T-cell (primary cell): ENCODE data around the gene TLE4. TPM values are rescaled to one million over a fixed set of nuclear protein-coding genes. Genes with fewer than 3 reads are reported as not detected.
"Not testable (repeated sequence)": the region's sequence is repeated elsewhere in the genome, so short reads cannot be mapped to it uniquely, and the experiment has no call there.

Experiments used
- ATAC-seq, 4 experiments: fragments of 200-7000 bp in 3 of 4; fragments of 150-1000 bp in 1 of 4; cut with Tn5 transposase; replicated peaks in 1 of 4; 1 replicate in 3 of 4; 2 replicates in 1 of 4; pipeline ENCODE4 v1.10.0; 2021; ENCODE audit warnings: moderate library complexity in 3 of 4, mild to moderate bottlenecking in 2 of 4, moderate number of reproducible peaks in 1 of 4
- CTCF ChIA-PET, 2 donors: fragments of 300-600 bp; sonication (Branson Sonifier 250); formaldehyde crosslinking; loops; one replicate each; lab custom pipeline; 2022; ENCODE audit warnings: antibody characterized with exemption in 2 of 2; lab: Charles Lee
- POLR2A ChIA-PET, 2 donors: fragments of 300-600 bp; sonication (Branson Sonifier 250); formaldehyde crosslinking; loops; one replicate each; lab custom pipeline; 2022; ENCODE audit warnings: antibody characterized with exemption in 2 of 2; lab: Charles Lee
- DNase-seq, 35 experiments: peaks; one replicate each; pipeline versions ENCODE4 v3.0.0 to v3.0.0-alpha.2; 2013 to 2023
- H3K27ac ChIP-seq: one replicate; pipeline ENCODE4 v1.5.1; 2013; ENCODE audit warnings: low read length
- H3K27me3 ChIP-seq, 2 experiments: replicated peaks in 1 of 2; 1 replicate in 1 of 2; 2 replicates in 1 of 2; pipeline versions ENCODE4 v1.6.1 to v1.7.0; 2013; ENCODE audit warnings: low read length in 1 of 2, mixed read lengths in 1 of 2; ENCODE audit not compliant: control insufficient read depth in 2 of 2, insufficient read depth in 2 of 2; ENCODE audit errors: extremely low read depth in 1 of 2
- H3K36me3 ChIP-seq, 2 donors: 1 replicate in 1 of 2; 2 replicates in 1 of 2; pipeline versions ENCODE4 v1.6.1 to v1.7.0; 2013; ENCODE audit warnings: low read length in 1 of 2; ENCODE audit not compliant: control insufficient read depth in 2 of 2, insufficient read depth in 1 of 2; ENCODE audit errors: extremely low read depth in 1 of 2
- H3K4me1 ChIP-seq, 2 experiments: 1 replicate in 1 of 2; 2 replicates in 1 of 2; pipeline versions ENCODE4 v1.6.1 to v1.7.0; 2013; ENCODE audit warnings: low read length in 2 of 2, mixed read lengths in 1 of 2; ENCODE audit not compliant: insufficient read depth in 2 of 2, control insufficient read depth in 1 of 2; ENCODE audit errors: extremely low read depth in 1 of 2
- H3K4me3 ChIP-seq, 2 donors: 1 replicate in 1 of 2; 2 replicates in 1 of 2; pipeline versions ENCODE4 v1.5.1 to v1.7.0; 2013; ENCODE audit warnings: mild to moderate bottlenecking in 2 of 2, low read length in 1 of 2, moderate library complexity in 1 of 2; ENCODE audit not compliant: control insufficient read depth in 1 of 2; ENCODE audit errors: extremely low read depth in 1 of 2
- H3K9me3 ChIP-seq: 2 replicates; pipeline ENCODE4 v1.7.0; 2013
- H3K27ac Mint-ChIP-seq, 2 donors: one replicate each; pipeline ENCODE4 v1.8.0; 2020 to 2021; ENCODE audit warnings: mild to moderate bottlenecking in 2 of 2, mixed read lengths in 2 of 2
- H3K27me3 Mint-ChIP-seq, 2 donors: one replicate each; pipeline ENCODE4 v1.8.0; 2021 to 2022; ENCODE audit warnings: mixed read lengths in 2 of 2
- H3K36me3 Mint-ChIP-seq: one replicate; pipeline ENCODE4 v1.8.0; 2021; ENCODE audit warnings: mixed read lengths
- H3K4me1 Mint-ChIP-seq, 3 donors: one replicate each; pipeline ENCODE4 v1.8.0; 2020 to 2022; ENCODE audit warnings: mixed read lengths in 3 of 3, mild to moderate bottlenecking in 1 of 3
- H3K4me3 Mint-ChIP-seq, 3 donors: one replicate each; pipeline ENCODE4 v1.8.0; 2020 to 2022; ENCODE audit warnings: mild to moderate bottlenecking in 3 of 3, mixed read lengths in 3 of 3, moderate library complexity in 3 of 3
- H3K9me3 Mint-ChIP-seq, 3 donors: one replicate each; pipeline ENCODE4 v1.8.0; 2020 to 2022; ENCODE audit warnings: mixed read lengths in 3 of 3
- WGBS: methylation state at CpG from one replicate; pipeline ENCODE4 v1.1.5; 2013; ENCODE audit warnings: missing lambda C conversion rate; ENCODE audit not compliant: insufficient coverage; 5-methylcytosine and 5-hydroxymethylcytosine counted together
- total RNA-seq, 35 experiments: library from RNA in 6 of 35; stranded (reverse) in 6 of 35; fragments of 120-200 nt in 1 of 35; gene quantifications; one replicate each; pipeline versions ENCODE4 v1.2.1 to v1.2.4 and lab custom pipeline; 2013 to 2026

TLE4 gene
- total RNA-seq, 5 donors from 2014 or later (not counting 1 experiment from before 2014, with no cell fraction given) = 65.9 to 138 (median 78.7) TPM

DNA sequence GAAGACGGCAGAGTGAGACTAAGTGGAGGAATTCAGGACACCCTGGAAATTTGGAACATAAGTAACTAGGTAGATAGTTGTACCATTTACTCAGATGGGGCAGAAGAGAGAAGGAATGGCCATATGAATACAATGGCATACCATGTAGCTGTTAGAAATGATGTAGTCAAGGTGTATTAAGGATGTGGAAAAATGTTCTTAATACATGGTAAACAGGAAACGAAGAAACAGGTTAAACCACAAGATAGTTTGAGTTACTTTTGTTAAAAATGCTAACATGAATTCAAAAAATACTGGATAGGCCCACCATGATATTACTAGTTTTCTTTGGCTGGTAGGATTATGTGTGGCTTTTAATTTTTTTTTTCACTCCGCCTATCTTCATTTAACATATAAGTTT is 68.3 kb downstream of the TLE4 start:
- H3K4me3 ChIP-seq, H3K27me3 ChIP-seq, H3K27ac ChIP-seq, H3K27me3 Mint-ChIP-seq, H3K36me3 ChIP-seq, H3K4me1 ChIP-seq, CTCF ChIA-PET, DNase-seq, H3K9me3 ChIP-seq: not testable (repeated sequence)
- WGBS = no CpG with 5 or more reads among the region's 3 CpGs
- peak in 2 of 4 experiments; percentile 45 to 58 for ATAC-seq
- Mint-ChIP-seq H3K27ac (peak overlapping the region; percentile 16 to 76), H3K4me3 (peak overlapping the region; percentile 14 to 62 (median 55)), H3K4me1 (peaks cover 66 to 72% (median 71%) of the 10 kb centered on the region in 3 donors), H3K9me3 (peaks cover 8 to 21% (median 14%) of the 10 kb centered on the region in 3 donors), H3K36me3 (peaks cover 63% of the 10 kb centered on the region)
- POLR2A ChIA-PET = interaction anchor here (0.5 to 1.0 kb wide), 5 partner anchors 12 to 68 kb away, joined by 3 to 9 read pairs (median 3); partner anchors contain the start of gene TLE4 (in 1 of the 2)

DNA sequence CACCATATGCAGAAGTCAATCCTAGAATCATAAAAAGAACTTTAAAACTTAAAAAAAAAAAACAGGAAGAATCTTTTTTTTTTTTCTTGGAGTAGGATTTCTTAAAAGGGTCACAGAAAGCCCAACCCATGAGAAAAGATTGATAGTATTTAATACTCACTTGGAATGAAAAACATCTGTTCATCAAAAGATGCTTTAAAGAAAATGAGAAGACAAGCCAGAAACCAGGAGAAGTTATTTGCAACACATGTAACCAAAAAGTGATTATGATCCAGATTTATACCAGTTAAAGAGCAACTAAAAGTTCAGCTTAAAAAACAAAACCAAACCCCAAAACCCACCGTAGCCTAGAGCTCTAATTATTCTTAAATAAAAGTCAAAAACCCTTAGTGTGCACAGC is 69.3 kb downstream of the TLE4 start:
- H3K9me3 Mint-ChIP-seq = peaks cover 8 to 21% (median 14%) of the 10 kb centered on the region in 3 donors
- H3K4me3 Mint-ChIP-seq = no peak overlapping the region
- no peak overlapping the region for H3K27ac Mint-ChIP-seq
- H3K4me3 ChIP-seq = no peak overlapping the region
- peaks cover 0 to 9% of the 10 kb centered on the region in 2 experiments for H3K4me1 ChIP-seq
- 67% methylated on average over 1 of the region's 1 CpG for WGBS
- ChIA-PET POLR2A (interaction anchor here in 1 of 2 donors (0.6 to 1.1 kb wide), 3 partner anchors 10 to 75 kb away, joined by 3 to 6 read pairs (median 3); no protein-coding TSS in a partner anchor), CTCF (no interaction called here)
- no peaks in the 10 kb centered on the region for H3K27me3 ChIP-seq
- H3K36me3 Mint-ChIP-seq = peaks cover 64% of the 10 kb centered on the region
- peaks cover 2% of the 10 kb centered on the region for H3K9me3 ChIP-seq
- DNase-seq (no peak), ATAC-seq (no peak)
- H3K4me1 Mint-ChIP-seq = peaks cover 64 to 71% (median 66%) of the 10 kb centered on the region in 3 donors
- no peak overlapping the region for H3K27ac ChIP-seq
- H3K36me3 ChIP-seq = peaks cover 3 to 4% of the 10 kb centered on the region in 2 donors
- no peaks in the 10 kb centered on the region for H3K27me3 Mint-ChIP-seq

DNA sequence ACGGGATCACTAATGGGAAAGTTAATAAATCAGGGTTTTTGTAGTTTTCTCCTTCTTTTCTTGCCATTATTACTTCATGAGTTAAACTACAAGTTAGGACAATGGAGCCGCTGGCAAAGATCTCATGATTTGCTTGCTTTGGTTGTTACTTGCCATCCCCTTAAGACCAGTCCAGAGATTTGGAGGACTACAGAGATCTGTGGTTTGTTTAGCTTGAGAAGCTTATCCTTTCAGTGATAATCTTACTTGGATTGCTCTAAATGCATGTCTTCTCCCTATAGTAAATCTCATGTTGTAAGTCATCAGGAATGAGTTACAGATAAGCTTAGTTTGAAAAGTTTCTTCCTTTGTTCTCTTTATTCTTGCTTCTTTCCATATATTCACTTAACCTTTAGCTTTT is 70.9 kb downstream of the TLE4 start:
- H3K4me1 ChIP-seq = peaks cover 0 to 9% of the 10 kb centered on the region in 2 experiments
- POLR2A ChIA-PET = interaction anchor here (0.6 kb wide), 2 partner anchors 15 to 37 kb away, joined by 3 to 7 read pairs; no protein-coding TSS in a partner anchor
- H3K4me1 Mint-ChIP-seq = peaks cover 51 to 55% (median 52%) of the 10 kb centered on the region in 3 donors
- H3K27ac Mint-ChIP-seq = no peak overlapping the region
- H3K36me3 Mint-ChIP-seq = peaks cover 51% of the 10 kb centered on the region
- no CpG with 5 or more reads among the region's 2 CpGs for WGBS
- DNase-seq (no peak), ATAC-seq (no peak)
- H3K27me3 ChIP-seq = no peaks in the 10 kb centered on the region
- CTCF ChIA-PET = interaction anchor here in 1 of 2 donors (0.6 kb wide), 1 partner anchor 19 kb away, joined by 3 read pairs; no protein-coding TSS in a partner anchor
- peaks cover 2% of the 10 kb centered on the region for H3K9me3 ChIP-seq
- peaks cover 8 to 21% (median 14%) of the 10 kb centered on the region in 3 donors for H3K9me3 Mint-ChIP-seq
- H3K4me3 ChIP-seq = no peak overlapping the region
- no peak overlapping the region for H3K27ac ChIP-seq
- peaks cover 3 to 4% of the 10 kb centered on the region in 2 donors for H3K36me3 ChIP-seq
- no peaks in the 10 kb centered on the region for H3K27me3 Mint-ChIP-seq
- no peak overlapping the region for H3K4me3 Mint-ChIP-seq

DNA sequence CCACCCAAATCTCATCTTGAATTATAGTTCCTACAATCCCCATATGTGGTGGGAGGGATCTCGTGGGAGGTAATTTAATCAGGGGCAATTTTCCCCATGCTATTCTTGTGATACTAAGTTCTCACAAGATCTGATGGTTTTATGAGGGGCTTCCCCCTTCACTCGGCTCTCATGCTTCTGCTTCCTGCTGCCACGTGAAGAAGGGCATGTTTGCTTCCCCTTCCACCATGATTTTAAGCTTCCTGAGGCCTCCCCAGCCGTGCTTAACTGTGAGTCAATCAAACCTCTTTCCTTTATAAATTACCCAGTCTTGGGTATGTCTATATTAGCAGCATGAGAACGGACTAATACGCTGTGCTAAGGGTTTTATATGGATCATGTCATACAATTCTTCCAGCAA is 72.3 kb downstream of the TLE4 start:
- H3K36me3 ChIP-seq = peaks cover 3 to 4% of the 10 kb centered on the region in 2 donors
- peaks cover 39% of the 10 kb centered on the region for H3K36me3 Mint-ChIP-seq
- no peak overlapping the region for H3K4me3 Mint-ChIP-seq
- peaks cover 37 to 44% (median 38%) of the 10 kb centered on the region in 3 donors for H3K4me1 Mint-ChIP-seq
- ATAC-seq = no peak
- no peak for DNase-seq
- H3K27me3 ChIP-seq = no peaks in the 10 kb centered on the region
- H3K4me3 ChIP-seq = no peak overlapping the region
- H3K9me3 Mint-ChIP-seq = peaks cover 2 to 15% (median 11%) of the 10 kb centered on the region in 3 donors
- no peak overlapping the region for H3K27ac ChIP-seq
- no peak overlapping the region for H3K27ac Mint-ChIP-seq
- 83% methylated on average over 2 of the region's 6 CpGs for WGBS
- no peaks in the 10 kb centered on the region for H3K27me3 Mint-ChIP-seq
- peaks cover 2% of the 10 kb centered on the region for H3K9me3 ChIP-seq
- POLR2A ChIA-PET = no interaction called here
- H3K4me1 ChIP-seq = peaks cover 0 to 9% of the 10 kb centered on the region in 2 experiments
- CTCF ChIA-PET = no interaction called here

DNA sequence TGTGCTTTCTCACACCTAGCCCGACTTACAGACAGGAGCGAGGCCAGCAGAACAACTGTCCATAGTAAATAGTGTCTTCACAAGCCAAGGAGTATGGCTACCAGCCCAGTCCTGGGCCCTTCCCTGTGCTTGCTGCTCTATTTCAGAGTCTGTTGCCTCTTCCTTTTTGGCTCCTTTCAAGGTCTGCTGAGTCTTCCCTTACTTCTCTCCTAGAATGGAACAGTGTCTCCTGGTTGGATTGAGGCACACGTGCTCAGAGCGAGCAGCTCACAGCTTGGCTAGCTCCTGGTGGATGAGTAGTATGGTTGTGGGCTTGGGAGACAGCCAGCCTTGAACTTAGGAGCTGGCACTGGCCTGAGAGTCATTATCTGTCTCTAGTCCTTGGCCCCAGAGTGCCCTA is 72.8 kb downstream of the TLE4 start:
- no peak overlapping the region for H3K27ac ChIP-seq
- ChIA-PET POLR2A (no interaction called here), CTCF (interaction anchor here in 1 of 2 donors (0.5 kb wide), 1 partner anchor 404 kb away, joined by 5 read pairs; no protein-coding TSS in a partner anchor)
- H3K27me3 ChIP-seq = no peaks in the 10 kb centered on the region
- Mint-ChIP-seq H3K36me3 (peaks cover 38% of the 10 kb centered on the region), H3K9me3 (peaks cover 2 to 15% (median 11%) of the 10 kb centered on the region in 3 donors), H3K27ac (no peak overlapping the region), H3K4me1 (peaks cover 33 to 39% (median 34%) of the 10 kb centered on the region in 3 donors), H3K27me3 (no peaks in the 10 kb centered on the region), H3K4me3 (no peak overlapping the region)
- H3K36me3 ChIP-seq = peaks cover 3 to 4% of the 10 kb centered on the region in 2 donors
- H3K4me1 ChIP-seq = peaks cover 0 to 5% of the 10 kb centered on the region in 2 experiments
- H3K4me3 ChIP-seq = no peak overlapping the region
- no peak for DNase-seq
- no peak for ATAC-seq
- 95% methylated on average over 2 of the region's 4 CpGs for WGBS
- H3K9me3 ChIP-seq = peaks cover 2% of the 10 kb centered on the region

DNA sequence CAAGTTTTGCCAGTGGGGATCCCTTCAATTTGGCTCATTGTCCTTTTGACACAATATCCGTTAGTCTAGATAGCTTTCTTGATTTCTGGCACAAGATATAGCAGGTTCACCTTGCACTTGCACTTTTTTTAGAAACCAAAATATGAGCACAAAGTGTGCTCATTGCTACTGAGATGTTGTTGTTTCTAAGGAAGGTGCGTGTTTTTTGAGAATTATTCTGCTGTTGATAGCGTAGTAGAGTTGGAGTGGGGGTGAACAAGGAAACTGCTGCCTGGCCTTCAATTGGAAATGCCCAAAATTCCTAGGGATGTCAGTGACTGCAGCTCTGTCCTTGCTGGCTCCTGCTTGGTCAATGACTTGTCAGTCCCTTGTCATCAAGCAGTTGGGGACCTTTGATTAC is 73.3 kb downstream of the TLE4 start:
- Histone ChIP-seq H3K36me3 (peaks cover 3 to 4% of the 10 kb centered on the region in 2 donors), H3K4me3 (no peak overlapping the region), H3K9me3 (peaks cover 2% of the 10 kb centered on the region), H3K27ac (no peak overlapping the region), H3K27me3 (no peaks in the 10 kb centered on the region), H3K4me1 (peaks cover 0 to 3% of the 10 kb centered on the region in 2 experiments)
- Mint-ChIP-seq H3K27me3 (no peaks in the 10 kb centered on the region), H3K9me3 (peaks cover 2 to 15% (median 11%) of the 10 kb centered on the region in 3 donors), H3K4me1 (peaks cover 28 to 36% (median 30%) of the 10 kb centered on the region in 3 donors), H3K36me3 (peaks cover 38% of the 10 kb centered on the region), H3K27ac (no peak overlapping the region), H3K4me3 (no peak overlapping the region)
- CTCF ChIA-PET = interaction anchor here in 1 of 2 donors (0.5 kb wide), 1 partner anchor 404 kb away, joined by 5 read pairs; no protein-coding TSS in a partner anchor
- DNase-seq (no peak), ATAC-seq (no peak)
- WGBS = 97% methylated on average over 3 of the region's 3 CpGs
- POLR2A ChIA-PET = no interaction called here
